HG03280 (cell line): ENCODE data around the gene ANXA3.
A peak's percentile ranks its signal among the peaks of the same experiment; 100 is the strongest.
"Not testable (repeated sequence)": the region's sequence is repeated elsewhere in the genome, so short reads cannot be mapped to it uniquely, and the experiment has no call there.

ENCODE experiments used
- ATAC-seq: cut with Tn5 transposase; IDR thresholded peaks from one replicate; pipeline ENCODE4 v1.9.1; 2021; ENCODE audit warnings: mild to moderate bottlenecking, moderate library complexity; ENCODE audit not compliant: unreplicated experiment

ANXA3 gene

GRCh38 chr4:78569306-78569821 is 17.8 kb downstream of the ANXA3 start:
- ATAC-seq: no peak

GRCh38 chr4:78570117-78570516 is 18.5 kb downstream of the ANXA3 start:
- ATAC-seq: no peak

- no peak for ATAC-seq
Observed at GRCh38 chr4:78571804-78572203, 20.2 kb downstream of the ANXA3 start.

- no peak for ATAC-seq
Observed at GRCh38 chr4:78578674-78579425, 27.3 kb downstream of the ANXA3 start.

- ATAC-seq: no peak
Observed at GRCh38 chr4:78581618-78582017, 30.0 kb downstream of the ANXA3 start.

GRCh38 chr4:78584863-78585547 is 33.4 kb downstream of the ANXA3 start:
- ATAC-seq: no peak

- no peak for ATAC-seq
Observed at GRCh38 chr4:78585633-78586032, 34.1 kb downstream of the ANXA3 start.

GRCh38 chr4:78588894-78589545 is 37.5 kb downstream of the ANXA3 start:
- no peak for ATAC-seq

GRCh38 chr4:78591404-78591803 is 39.8 kb downstream of the ANXA3 start:
- no peak for ATAC-seq

- no peak for ATAC-seq
Observed at GRCh38 chr4:78592088-78592783, 40.7 kb downstream of the ANXA3 start.

GRCh38 chr4:78596111-78596742 is 44.7 kb downstream of the ANXA3 start:
- ATAC-seq: no peak

- ATAC-seq: not testable (repeated sequence)
Observed at GRCh38 chr4:78598431-78598830, 46.9 kb downstream of the ANXA3 start.

- ATAC-seq: no peak
Observed at GRCh38 chr4:78599147-78599546, 47.6 kb downstream of the ANXA3 start.

GRCh38 chr4:78599931-78600375 is 48.4 kb downstream of the ANXA3 start:
- ATAC-seq: no peak

GRCh38 chr4:78601013-78601412 is 49.4 kb downstream of the ANXA3 start:
- ATAC-seq: peak; percentile 66

GRCh38 chr4:78602334-78602733 is 50.8 kb downstream of the ANXA3 start:
- ATAC-seq: no peak

GRCh38 chr4:78603384-78603783 is 51.8 kb downstream of the ANXA3 start:
- no peak for ATAC-seq

- ATAC-seq: no peak
Observed at GRCh38 chr4:78604988-78605387, 53.4 kb downstream of the ANXA3 start.

- ATAC-seq: no peak
Observed at GRCh38 chr4:78606035-78606434, 54.5 kb downstream of the ANXA3 start.

GRCh38 chr4:78606530-78607095 is 55.0 kb downstream of the ANXA3 start:
- no peak for ATAC-seq
